Esophagus squamous epithelium (tissue), 4 donors: ENCODE measurements around the gene THADA.

Experiments used
- POLR2A ChIP-seq, 4 donors: fragments of 450-650 bp; IDR thresholded peaks; one replicate each; pipeline ENCODE4 v1.6.1; 2017; ENCODE audit warnings: antibody characterized with exemption in 4 of 4, mild to moderate bottlenecking in 4 of 4, moderate library complexity in 3 of 4
- TF ChIP-seq, protein P1 (sequence below), 6 experiments: fragments of 450-650 bp in 4 of 6; fragments of 200-600 bp in 2 of 6; sonication (generic) in 2 of 6; IDR thresholded peaks; one replicate each; pipeline ENCODE4 v1.5.1; 2016 to 2019; ENCODE audit warnings: antibody characterized with exemption in 6 of 6, mild to moderate bottlenecking in 4 of 6, moderate library complexity in 4 of 6

DNA sequence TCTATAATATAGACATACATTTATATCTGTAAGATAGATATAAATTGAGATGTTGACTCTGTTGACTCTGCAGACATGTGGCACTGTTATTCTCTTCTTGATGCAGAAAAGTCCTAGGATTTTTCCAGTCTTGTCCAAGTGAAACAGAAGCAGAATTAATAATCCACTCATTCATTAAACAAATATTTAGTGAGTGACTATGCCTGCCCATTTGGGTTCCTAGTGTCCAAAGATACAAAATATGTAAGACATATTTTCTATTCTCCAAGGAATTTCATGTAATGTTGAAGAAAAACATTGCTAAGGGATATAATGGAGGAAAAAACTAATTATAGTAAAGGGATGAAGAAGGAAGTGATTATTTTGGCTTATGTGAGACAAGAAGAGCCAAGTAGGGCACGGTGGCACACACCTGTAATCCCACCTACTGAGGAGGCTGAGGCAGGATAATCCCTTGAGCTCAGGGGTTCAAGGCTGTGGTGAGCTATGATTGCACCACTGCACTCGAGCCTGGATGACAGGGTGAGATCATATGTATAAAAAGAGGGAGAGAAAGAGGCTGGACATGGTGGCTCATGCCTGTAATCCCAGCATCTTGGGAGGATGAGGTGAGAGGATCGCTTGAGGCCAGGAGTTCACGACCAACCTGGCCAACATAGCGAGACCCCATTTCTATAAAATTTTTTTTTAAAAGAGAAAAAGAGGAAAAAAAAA, 21.3 kb upstream of the THADA start:
- TF ChIP-seq, protein P1, sequence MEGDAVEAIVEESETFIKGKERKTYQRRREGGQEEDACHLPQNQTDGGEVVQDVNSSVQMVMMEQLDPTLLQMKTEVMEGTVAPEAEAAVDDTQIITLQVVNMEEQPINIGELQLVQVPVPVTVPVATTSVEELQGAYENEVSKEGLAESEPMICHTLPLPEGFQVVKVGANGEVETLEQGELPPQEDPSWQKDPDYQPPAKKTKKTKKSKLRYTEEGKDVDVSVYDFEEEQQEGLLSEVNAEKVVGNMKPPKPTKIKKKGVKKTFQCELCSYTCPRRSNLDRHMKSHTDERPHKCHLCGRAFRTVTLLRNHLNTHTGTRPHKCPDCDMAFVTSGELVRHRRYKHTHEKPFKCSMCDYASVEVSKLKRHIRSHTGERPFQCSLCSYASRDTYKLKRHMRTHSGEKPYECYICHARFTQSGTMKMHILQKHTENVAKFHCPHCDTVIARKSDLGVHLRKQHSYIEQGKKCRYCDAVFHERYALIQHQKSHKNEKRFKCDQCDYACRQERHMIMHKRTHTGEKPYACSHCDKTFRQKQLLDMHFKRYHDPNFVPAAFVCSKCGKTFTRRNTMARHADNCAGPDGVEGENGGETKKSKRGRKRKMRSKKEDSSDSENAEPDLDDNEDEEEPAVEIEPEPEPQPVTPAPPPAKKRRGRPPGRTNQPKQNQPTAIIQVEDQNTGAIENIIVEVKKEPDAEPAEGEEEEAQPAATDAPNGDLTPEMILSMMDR (IDR thresholded peaks at IDR 0.05), result no peak
- no peak for TF ChIP-seq POLR2A (IDR thresholded peaks at IDR 0.05)
